ENCODE results near the gene TFCP2. TPM values are rescaled to one million over a fixed set of nuclear protein-coding genes. Genes with fewer than 3 reads are reported as not detected.

Gene TFCP2
- polyA plus RNA-seq, 1 donor (not counting 4 experiments of a cell fraction or from before 2014, with no cell fraction given) = 27.2 TPM

- Histone ChIP-seq H3K9me3 (ENCODE audit: control insufficient read depth, low read depth, low read length) (no peaks in the 10 kb centered on the region), H3K4me1 (ENCODE audit: control insufficient read depth, extremely low read depth, insufficient read depth, low read length) (no peaks in the 10 kb centered on the region), H3K9ac (ENCODE audit: control insufficient read depth, extremely low read depth, insufficient read depth, low read length) (no peak overlapping the region), H3K79me2 (ENCODE audit: control insufficient read depth, insufficient read depth, low read length) (no peaks in the 10 kb centered on the region), H3K27me3 (ENCODE audit: control insufficient read depth, extremely low read depth, insufficient read depth, low read length) (no peaks in the 10 kb centered on the region), H3K4me3 (ENCODE audit: control insufficient read depth in 2 of 3, extremely low read depth in 1 of 3, insufficient read depth in 2 of 3, low read depth in 1 of 3, low read length in 3 of 3) (no peak overlapping the region), H3K36me3 (ENCODE audit: control insufficient read depth in 2 of 2, extremely low read depth in 1 of 2, insufficient read depth in 2 of 2, low read length in 2 of 2) (peaks cover 19 to 26% of the 10 kb centered on the region in 2 experiments), H3K9me1 (ENCODE audit: control insufficient read depth, extremely low read depth, insufficient read depth, low read length) (no peaks in the 10 kb centered on the region), H3K4me2 (ENCODE audit: control insufficient read depth, extremely low read depth, insufficient read depth, low read depth, low read length) (no peak overlapping the region), H4K20me1 (ENCODE audit: control insufficient read depth, extremely low read depth, insufficient read depth, low read length) (no peaks in the 10 kb centered on the region), H3K27ac (ENCODE audit: control insufficient read depth, insufficient read depth, low read length) (no peak overlapping the region), H2AFZ (ENCODE audit: control insufficient read depth, low read length) (no peak overlapping the region)
- DNase-seq (ENCODE audit: low read depth, low spot score) (no peak), FAIRE-seq (no peak)
- dilution Hi-C loops (cut with MboI; ENCODE audit: extremely low pct_ligation_motif_present, low sequenced_read_pairs) = no loop called here
- TF ChIP-seq, protein P1, sequence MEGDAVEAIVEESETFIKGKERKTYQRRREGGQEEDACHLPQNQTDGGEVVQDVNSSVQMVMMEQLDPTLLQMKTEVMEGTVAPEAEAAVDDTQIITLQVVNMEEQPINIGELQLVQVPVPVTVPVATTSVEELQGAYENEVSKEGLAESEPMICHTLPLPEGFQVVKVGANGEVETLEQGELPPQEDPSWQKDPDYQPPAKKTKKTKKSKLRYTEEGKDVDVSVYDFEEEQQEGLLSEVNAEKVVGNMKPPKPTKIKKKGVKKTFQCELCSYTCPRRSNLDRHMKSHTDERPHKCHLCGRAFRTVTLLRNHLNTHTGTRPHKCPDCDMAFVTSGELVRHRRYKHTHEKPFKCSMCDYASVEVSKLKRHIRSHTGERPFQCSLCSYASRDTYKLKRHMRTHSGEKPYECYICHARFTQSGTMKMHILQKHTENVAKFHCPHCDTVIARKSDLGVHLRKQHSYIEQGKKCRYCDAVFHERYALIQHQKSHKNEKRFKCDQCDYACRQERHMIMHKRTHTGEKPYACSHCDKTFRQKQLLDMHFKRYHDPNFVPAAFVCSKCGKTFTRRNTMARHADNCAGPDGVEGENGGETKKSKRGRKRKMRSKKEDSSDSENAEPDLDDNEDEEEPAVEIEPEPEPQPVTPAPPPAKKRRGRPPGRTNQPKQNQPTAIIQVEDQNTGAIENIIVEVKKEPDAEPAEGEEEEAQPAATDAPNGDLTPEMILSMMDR (optimal IDR thresholded peaks at IDR 0.05 in 1 of 3, IDR thresholded peaks at IDR 0.05 in 1 of 3, conservative IDR thresholded peaks at IDR 0.05 in 1 of 3; ENCODE audit: extremely low read depth in 1 of 3, insufficient read depth in 2 of 3, low read length in 3 of 3) = no peak
- no peak for TF ChIP-seq EZH2 (IDR thresholded peaks at IDR 0.05; ENCODE audit: low read length)
Observed at GRCh38 chr12:51098611-51099010, 74.3 kb downstream of the TFCP2 start.

GRCh38 chr12:51090705-51091229, 82.2 kb downstream of the TFCP2 start:
- dilution Hi-C loops (cut with MboI; ENCODE audit: extremely low pct_ligation_motif_present, low sequenced_read_pairs) = no loop called here
- H3K36me3 ChIP-seq (ENCODE audit: control insufficient read depth in 2 of 2, extremely low read depth in 1 of 2, insufficient read depth in 2 of 2, low read length in 2 of 2) = peaks cover 8 to 12% of the 10 kb centered on the region in 2 experiments
- TF ChIP-seq, protein P1 (optimal IDR thresholded peaks at IDR 0.05 in 1 of 3, IDR thresholded peaks at IDR 0.05 in 1 of 3, conservative IDR thresholded peaks at IDR 0.05 in 1 of 3; ENCODE audit: extremely low read depth in 1 of 3, insufficient read depth in 2 of 3, low read length in 3 of 3) = no peak
- no peak for TF ChIP-seq EZH2 (IDR thresholded peaks at IDR 0.05; ENCODE audit: low read length)

More at GRCh38 chr12:51090705-51091229, 82.2 kb downstream of the TFCP2 start:
- Histone ChIP-seq H3K9me3 (ENCODE audit: control insufficient read depth, low read depth, low read length) (no peaks in the 10 kb centered on the region), H3K79me2 (ENCODE audit: control insufficient read depth, insufficient read depth, low read length) (no peaks in the 10 kb centered on the region), H3K9ac (ENCODE audit: control insufficient read depth, extremely low read depth, insufficient read depth, low read length) (no peak overlapping the region), H3K27me3 (ENCODE audit: control insufficient read depth, extremely low read depth, insufficient read depth, low read length) (no peaks in the 10 kb centered on the region), H2AFZ (ENCODE audit: control insufficient read depth, low read length) (no peak overlapping the region), H4K20me1 (ENCODE audit: control insufficient read depth, extremely low read depth, insufficient read depth, low read length) (no peaks in the 10 kb centered on the region), H3K4me3 (ENCODE audit: control insufficient read depth in 2 of 3, extremely low read depth in 1 of 3, insufficient read depth in 2 of 3, low read depth in 1 of 3, low read length in 3 of 3) (no peak overlapping the region), H3K9me1 (ENCODE audit: control insufficient read depth, extremely low read depth, insufficient read depth, low read length) (no peaks in the 10 kb centered on the region), H3K27ac (ENCODE audit: control insufficient read depth, insufficient read depth, low read length) (no peak overlapping the region), H3K4me2 (ENCODE audit: control insufficient read depth, extremely low read depth, insufficient read depth, low read depth, low read length) (no peak overlapping the region), H3K4me1 (ENCODE audit: control insufficient read depth, extremely low read depth, insufficient read depth, low read length) (no peaks in the 10 kb centered on the region)
- DNase-seq (ENCODE audit: low read depth, low spot score) (no peak), FAIRE-seq (no peak)
